ENCODE results near the gene NCOA3. TPM values are rescaled to one million over a fixed set of nuclear protein-coding genes. Genes with fewer than 3 reads are reported as not detected.
"Not testable (repeated sequence)": the region's sequence is repeated elsewhere in the genome, so short reads cannot be mapped to it uniquely, and the experiment has no call there.

The NCOA3 gene
- total and polyA plus RNA-seq, 8 donors, result 34.5 to 41.5 (median 38.2) TPM

GRCh38 chr20:47549671-47550070 lies 48.0 kb downstream of the NCOA3 start:
- DNase-seq (no peak), ATAC-seq (no peak)
- no peak for TF ChIP-seq CTCF (IDR thresholded peaks at IDR 0.05)
- Histone ChIP-seq H3K36me3 (no peaks in the 10 kb centered on the region), H3K4me3 (no peak overlapping the region), H3K27me3 (no peaks in the 10 kb centered on the region), H3K27ac (no peak overlapping the region), H3K9me3 (no peaks in the 10 kb centered on the region), H3K4me1 (peaks cover 6 to 8% of the 10 kb centered on the region in 2 donors)
- intact Hi-C loops (cut with DNase I), result no loop called here

GRCh38 chr20:47551222-47551621 lies 49.5 kb downstream of the NCOA3 start:
- Histone ChIP-seq H3K9me3 (no peaks in the 10 kb centered on the region), H3K36me3 (no peaks in the 10 kb centered on the region), H3K4me3 (no peak overlapping the region), H3K27me3 (no peaks in the 10 kb centered on the region), H3K27ac (no peak overlapping the region), H3K4me1 (peaks cover 2 to 6% of the 10 kb centered on the region in 2 donors)
- intact Hi-C loops (cut with DNase I), result no loop called here
- DNase-seq (no peak), ATAC-seq (no peak)
- TF ChIP-seq CTCF (IDR thresholded peaks at IDR 0.05), result no peak

GRCh38 chr20:47551841-47552240 lies 50.2 kb downstream of the NCOA3 start:
- no peak for TF ChIP-seq CTCF (IDR thresholded peaks at IDR 0.05)
- intact Hi-C loops (cut with DNase I), result no loop called here

GRCh38 chr20:47552996-47553395 lies 51.3 kb downstream of the NCOA3 start:
- no peak for DNase-seq
- Histone ChIP-seq H3K4me3 (no peak overlapping the region), H3K27me3 (no peaks in the 10 kb centered on the region), H3K27ac (no peak overlapping the region), H3K9me3 (no peaks in the 10 kb centered on the region), H3K36me3 (no peaks in the 10 kb centered on the region), H3K4me1 (no peaks in the 10 kb centered on the region)
- TF ChIP-seq CTCF (IDR thresholded peaks at IDR 0.05), result no peak
- no peak for ATAC-seq
- intact Hi-C loops (cut with DNase I), result no loop called here

More at GRCh38 chr20:47551841-47552240, 50.2 kb downstream of the NCOA3 start:
- H3K4me3 ChIP-seq, result no peak overlapping the region
- no peaks in the 10 kb centered on the region for H3K27me3 ChIP-seq
- H3K27ac ChIP-seq, result no peak overlapping the region
- no peaks in the 10 kb centered on the region for H3K36me3 ChIP-seq
- no peak for ATAC-seq
- no peak for DNase-seq
- H3K4me1 ChIP-seq, result peaks cover 0 to 2% of the 10 kb centered on the region in 2 donors
- no peaks in the 10 kb centered on the region for H3K9me3 ChIP-seq

- H3K4me3 ChIP-seq; H3K4me1 ChIP-seq; intact Hi-C loops (cut with DNase I); DNase-seq; H3K36me3 ChIP-seq; H3K27ac ChIP-seq; H3K9me3 ChIP-seq; H3K27me3 ChIP-seq; ATAC-seq: not testable (repeated sequence)
These were observed 52.0 kb downstream of the NCOA3 start for GRCh38 chr20:47553594-47554235.

- intact Hi-C loops (cut with DNase I); H3K36me3 ChIP-seq; H3K4me3 ChIP-seq; H3K27ac ChIP-seq; DNase-seq; H3K27me3 ChIP-seq; H3K4me1 ChIP-seq; H3K9me3 ChIP-seq; ATAC-seq: not testable (repeated sequence)
These were observed 52.6 kb downstream of the NCOA3 start for GRCh38 chr20:47554283-47554682.
